Measurements from ENCODE around the gene IL23A.

The IL23A gene

DNA sequence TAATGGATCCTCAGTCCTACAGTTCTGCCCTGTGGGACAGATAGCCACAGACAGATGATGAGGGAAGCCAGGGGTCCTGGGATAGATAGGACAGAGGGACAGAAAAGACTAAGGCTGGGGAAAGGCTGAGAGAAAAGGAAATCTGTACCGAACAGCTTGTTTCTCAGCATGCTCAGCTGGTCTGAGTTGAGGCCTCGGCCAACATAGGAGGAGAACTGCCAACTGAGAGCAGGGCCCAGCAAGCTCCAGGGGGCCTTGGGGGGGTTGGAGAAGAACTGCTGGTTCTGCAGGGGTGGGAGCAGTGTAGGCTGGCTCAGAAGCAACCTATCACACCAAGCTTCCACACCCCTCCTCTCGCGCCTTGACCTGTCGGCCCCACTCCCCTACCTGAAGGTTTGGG lies 10.1 kb downstream of the IL23A start:
- DNase-seq (ENCODE audit: low read depth in 2 of 2): no peak

GRCh38 chr12:56350662-56351061 lies 12.0 kb downstream of the IL23A start:
- H3K4me3 ChIP-seq (replicated peaks in 1 of 2; ENCODE audit: low read depth in 2 of 2, low read length in 2 of 2): no peak overlapping the region
- DNase-seq (ENCODE audit: low read depth in 2 of 2): no peak
- TF ChIP-seq, protein P1, sequence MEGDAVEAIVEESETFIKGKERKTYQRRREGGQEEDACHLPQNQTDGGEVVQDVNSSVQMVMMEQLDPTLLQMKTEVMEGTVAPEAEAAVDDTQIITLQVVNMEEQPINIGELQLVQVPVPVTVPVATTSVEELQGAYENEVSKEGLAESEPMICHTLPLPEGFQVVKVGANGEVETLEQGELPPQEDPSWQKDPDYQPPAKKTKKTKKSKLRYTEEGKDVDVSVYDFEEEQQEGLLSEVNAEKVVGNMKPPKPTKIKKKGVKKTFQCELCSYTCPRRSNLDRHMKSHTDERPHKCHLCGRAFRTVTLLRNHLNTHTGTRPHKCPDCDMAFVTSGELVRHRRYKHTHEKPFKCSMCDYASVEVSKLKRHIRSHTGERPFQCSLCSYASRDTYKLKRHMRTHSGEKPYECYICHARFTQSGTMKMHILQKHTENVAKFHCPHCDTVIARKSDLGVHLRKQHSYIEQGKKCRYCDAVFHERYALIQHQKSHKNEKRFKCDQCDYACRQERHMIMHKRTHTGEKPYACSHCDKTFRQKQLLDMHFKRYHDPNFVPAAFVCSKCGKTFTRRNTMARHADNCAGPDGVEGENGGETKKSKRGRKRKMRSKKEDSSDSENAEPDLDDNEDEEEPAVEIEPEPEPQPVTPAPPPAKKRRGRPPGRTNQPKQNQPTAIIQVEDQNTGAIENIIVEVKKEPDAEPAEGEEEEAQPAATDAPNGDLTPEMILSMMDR (IDR thresholded peaks at IDR 0.05; ENCODE audit: low read depth, low read length): no peak

More for the DNA sequence above, 10.1 kb downstream of the IL23A start:
- TF ChIP-seq, protein P1 (IDR thresholded peaks at IDR 0.05; ENCODE audit: low read depth, low read length): no peak
- H3K4me3 ChIP-seq (replicated peaks in 1 of 2; ENCODE audit: low read depth in 2 of 2, low read length in 2 of 2): no peak overlapping the region

DNA sequence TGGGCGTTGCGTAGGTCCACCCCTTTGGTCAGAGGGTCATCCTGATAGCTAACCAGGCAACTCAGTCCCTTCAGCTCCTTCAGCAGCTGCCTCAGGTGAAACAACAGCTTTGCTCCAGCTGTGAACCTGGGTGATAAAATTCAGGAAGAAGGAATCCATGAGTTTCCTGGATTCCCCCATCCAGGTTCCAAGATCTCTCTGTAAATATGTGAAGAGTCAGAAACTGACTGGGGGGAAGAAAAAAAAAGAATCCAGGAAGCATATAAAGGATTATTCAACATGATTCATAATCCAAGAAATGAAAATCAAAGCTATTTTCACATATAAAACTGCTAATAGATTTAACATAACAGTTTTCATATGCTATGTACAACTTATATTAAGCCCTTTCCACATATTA lies 12.6 kb downstream of the IL23A start:
- no peak overlapping the region for H3K4me3 ChIP-seq (replicated peaks in 1 of 2; ENCODE audit: low read depth in 2 of 2, low read length in 2 of 2)
- TF ChIP-seq, protein P1 (IDR thresholded peaks at IDR 0.05; ENCODE audit: low read depth, low read length): no peak
- DNase-seq (ENCODE audit: low read depth in 2 of 2): no peak

DNA sequence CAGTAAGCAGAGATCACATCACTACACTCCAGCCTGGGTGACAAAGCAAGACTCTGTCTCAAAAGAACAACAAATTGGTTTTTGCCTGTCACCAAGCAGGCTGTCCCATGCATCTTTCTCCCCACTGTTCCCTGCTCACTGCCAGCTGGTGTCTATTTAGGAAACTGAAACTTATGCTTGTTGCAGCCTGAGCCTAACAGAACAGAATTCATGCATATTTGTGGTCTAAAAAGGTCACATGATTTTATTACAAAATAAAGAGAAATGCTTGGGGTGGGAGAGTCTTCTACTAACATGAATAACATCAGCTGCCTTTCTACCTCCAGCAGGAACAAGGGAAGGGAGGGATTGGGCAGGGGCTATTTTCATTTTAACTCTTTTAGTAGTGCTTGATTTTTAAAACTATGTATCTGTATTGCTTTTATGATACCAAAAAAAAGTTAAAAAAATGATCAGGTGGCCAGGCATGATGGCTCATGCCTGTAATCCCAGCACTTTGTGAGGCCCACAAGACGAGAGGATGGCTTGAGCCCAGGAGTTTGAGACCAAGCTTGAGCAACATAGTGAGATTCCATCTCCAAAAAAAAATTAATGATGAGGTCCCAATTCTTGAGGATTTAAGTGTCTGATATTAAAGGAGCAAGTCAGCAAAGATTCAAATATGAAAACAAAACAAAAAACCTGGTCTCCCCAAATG lies 20.3 kb downstream of the IL23A start:
- TF ChIP-seq, protein P1 (IDR thresholded peaks at IDR 0.05; ENCODE audit: low read depth, low read length): no peak
- peak overlapping the region; percentile 76 to 86 for H3K4me3 ChIP-seq (replicated peaks in 1 of 2; ENCODE audit: low read depth in 2 of 2, low read length in 2 of 2)
- peak; percentile 82 to 88 for DNase-seq (ENCODE audit: low read depth in 2 of 2)

DNA sequence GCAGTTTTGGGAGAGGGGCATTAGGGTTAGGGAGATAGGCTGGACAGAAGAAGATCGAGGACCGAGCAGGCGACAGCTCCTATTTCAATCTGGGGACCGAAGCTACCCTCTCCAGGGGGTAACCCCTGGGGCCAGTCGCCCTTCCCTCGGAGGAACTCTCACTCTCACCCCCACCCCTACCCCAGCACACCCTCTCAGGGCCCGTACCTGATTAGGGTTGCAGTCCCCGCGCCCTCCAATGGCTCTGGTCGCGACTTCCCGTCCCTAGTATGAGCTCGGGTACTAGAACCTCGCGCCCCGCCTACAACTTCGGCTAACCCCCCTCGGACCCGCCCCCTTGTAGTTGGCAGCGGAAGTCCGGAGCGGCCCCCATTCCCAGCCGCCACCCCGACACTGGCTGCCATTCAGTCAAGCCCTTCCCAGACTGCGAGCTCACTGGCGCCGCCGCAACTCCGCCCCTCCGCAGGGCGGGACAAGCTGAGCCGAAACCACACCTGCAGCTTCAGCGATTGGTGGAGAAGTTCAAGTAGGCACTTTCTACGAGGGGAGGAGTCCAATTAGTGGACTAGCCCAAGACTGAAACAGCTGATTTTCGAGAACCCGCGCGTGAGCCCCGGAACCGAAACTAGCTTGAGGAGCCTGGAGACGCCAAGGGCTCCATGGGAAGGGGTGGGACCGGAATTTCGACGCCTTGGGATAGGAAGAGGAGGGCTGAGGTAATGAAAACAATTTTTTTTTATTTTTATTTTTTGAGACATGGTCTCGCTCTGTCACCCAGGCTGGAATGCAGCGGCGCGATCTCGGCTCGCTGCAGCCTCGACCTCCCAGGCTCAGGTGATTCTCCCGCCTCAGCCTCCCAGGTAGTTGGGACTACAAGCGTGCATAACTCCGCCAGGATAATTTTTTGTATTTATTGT lies 21.4 kb downstream of the IL23A start, which contains the start of gene STAT2:
Gene STAT2 (minus strand): TSS at position 257 of the 917 bp plus-strand sequence. CDS start 3,536 bp downstream, outside the sequence.
- TF ChIP-seq, protein P1 (IDR thresholded peaks at IDR 0.05; ENCODE audit: low read depth, low read length): no peak
- DNase-seq (ENCODE audit: low read depth in 2 of 2): peak; percentile 100
- H3K4me3 ChIP-seq (replicated peaks in 1 of 2; ENCODE audit: low read depth in 2 of 2, low read length in 2 of 2): peak within 1 kb of the TSS; percentile 76 to 86

GRCh38 chr12:56361487-56362129 lies 22.9 kb downstream of the IL23A start:
- TF ChIP-seq, protein P1 (IDR thresholded peaks at IDR 0.05; ENCODE audit: low read depth, low read length): no peak
- DNase-seq (ENCODE audit: low read depth in 2 of 2): no peak
- no peak overlapping the region for H3K4me3 ChIP-seq (replicated peaks in 1 of 2; ENCODE audit: low read depth in 2 of 2, low read length in 2 of 2)
